Measurements from ENCODE around the gene PLPPR1. TPM values are rescaled to one million over a fixed set of nuclear protein-coding genes. Genes with fewer than 3 reads are reported as not detected.

PLPPR1 gene
- total and polyA plus RNA-seq, 9 donors, result 0.07 to 1.1 (median 0.14) TPM; not detected in 5

DNA sequence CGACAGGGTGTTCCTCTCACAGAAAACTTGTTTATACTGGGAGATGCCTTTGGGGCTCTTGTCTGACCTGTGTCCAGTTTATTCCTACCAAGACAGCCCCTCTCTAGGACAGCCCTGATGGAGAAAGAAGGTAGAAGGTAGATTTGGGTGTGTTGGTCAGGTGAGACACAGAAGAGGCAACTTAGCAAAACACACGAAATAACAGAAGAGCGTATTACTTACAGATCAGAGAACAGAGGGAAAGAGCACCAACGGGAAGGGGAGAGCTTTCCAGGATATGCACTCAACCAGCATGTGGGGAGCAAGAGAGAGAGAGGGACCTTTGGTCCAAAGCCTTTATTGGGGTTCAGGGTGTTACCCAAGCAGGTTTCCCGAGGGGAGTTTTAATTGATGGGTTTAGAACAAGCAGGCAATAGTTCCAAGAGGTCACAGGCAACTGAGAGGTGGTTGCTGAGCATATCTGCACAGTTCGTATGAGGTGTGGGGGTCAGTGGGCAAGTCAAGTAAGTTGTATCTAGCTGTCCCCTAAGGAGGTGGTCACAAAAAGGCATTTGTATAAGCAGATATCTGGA lies 324.5 kb downstream of the PLPPR1 start:
- no peaks in the 10 kb centered on the region for H3K9me3 ChIP-seq

DNA sequence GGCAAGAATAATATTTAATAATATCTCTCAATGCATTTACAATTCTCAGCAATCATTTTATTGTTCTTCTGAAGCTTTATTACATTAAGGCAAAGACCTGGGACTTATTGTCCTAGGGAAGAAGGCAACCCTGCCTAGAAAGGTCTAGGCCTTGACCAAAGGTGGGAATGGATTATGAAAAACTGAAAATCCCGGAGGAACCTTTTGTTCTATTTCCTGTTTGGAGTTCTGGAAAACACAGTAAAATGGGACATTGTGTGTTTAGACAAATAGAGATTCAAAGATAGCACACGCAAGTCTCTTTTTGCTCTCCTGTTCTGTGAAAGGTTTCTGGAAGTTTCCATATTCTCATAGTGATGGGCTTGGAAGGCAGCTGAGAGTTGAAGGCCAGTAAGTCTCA lies 325.2 kb downstream of the PLPPR1 start:
- 80 to 86% (median 84%) methylated on average over 2 of the region's 2 CpGs for WGBS, 3 donors
- no peaks in the 10 kb centered on the region for H3K36me3 ChIP-seq
- H3K9me3 ChIP-seq, result no peaks in the 10 kb centered on the region
- no peaks in the 10 kb centered on the region for H3K4me1 ChIP-seq (ENCODE audit: insufficient read depth)
- DNase-seq, result no peak
- H3K27me3 ChIP-seq, result no peaks in the 10 kb centered on the region
- no peak overlapping the region for H3K27ac ChIP-seq
- intact Hi-C loops (cut with DNase I), result no loop called here
- TF ChIP-seq POLR2A (IDR thresholded peaks at IDR 0.05), result no peak
- TF ChIP-seq, protein P1, sequence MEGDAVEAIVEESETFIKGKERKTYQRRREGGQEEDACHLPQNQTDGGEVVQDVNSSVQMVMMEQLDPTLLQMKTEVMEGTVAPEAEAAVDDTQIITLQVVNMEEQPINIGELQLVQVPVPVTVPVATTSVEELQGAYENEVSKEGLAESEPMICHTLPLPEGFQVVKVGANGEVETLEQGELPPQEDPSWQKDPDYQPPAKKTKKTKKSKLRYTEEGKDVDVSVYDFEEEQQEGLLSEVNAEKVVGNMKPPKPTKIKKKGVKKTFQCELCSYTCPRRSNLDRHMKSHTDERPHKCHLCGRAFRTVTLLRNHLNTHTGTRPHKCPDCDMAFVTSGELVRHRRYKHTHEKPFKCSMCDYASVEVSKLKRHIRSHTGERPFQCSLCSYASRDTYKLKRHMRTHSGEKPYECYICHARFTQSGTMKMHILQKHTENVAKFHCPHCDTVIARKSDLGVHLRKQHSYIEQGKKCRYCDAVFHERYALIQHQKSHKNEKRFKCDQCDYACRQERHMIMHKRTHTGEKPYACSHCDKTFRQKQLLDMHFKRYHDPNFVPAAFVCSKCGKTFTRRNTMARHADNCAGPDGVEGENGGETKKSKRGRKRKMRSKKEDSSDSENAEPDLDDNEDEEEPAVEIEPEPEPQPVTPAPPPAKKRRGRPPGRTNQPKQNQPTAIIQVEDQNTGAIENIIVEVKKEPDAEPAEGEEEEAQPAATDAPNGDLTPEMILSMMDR (IDR thresholded peaks at IDR 0.05), result no peak
- no peak for TF ChIP-seq EP300 (IDR thresholded peaks at IDR 0.05)
- H3K4me3 ChIP-seq, result no peak overlapping the region

More for the DNA sequence above, 324.5 kb downstream of the PLPPR1 start:
- DNase-seq, result no peak
- Histone ChIP-seq H3K4me1 (ENCODE audit: insufficient read depth) (no peaks in the 10 kb centered on the region), H3K4me3 (no peak overlapping the region), H3K36me3 (no peaks in the 10 kb centered on the region), H3K27me3 (no peaks in the 10 kb centered on the region), H3K27ac (no peak overlapping the region)
- intact Hi-C loops (cut with DNase I), result no loop called here
- TF ChIP-seq, protein P1 (IDR thresholded peaks at IDR 0.05), result no peak
- no peak for TF ChIP-seq EP300 (IDR thresholded peaks at IDR 0.05)
- no peak for TF ChIP-seq POLR2A (IDR thresholded peaks at IDR 0.05)
- 77 to 83% (median 80%) methylated on average over 6 of the region's 6 CpGs for WGBS, 3 donors

GRCh38 chr9:101354143-101354764 lies 325.7 kb downstream of the PLPPR1 start:
- TF ChIP-seq EP300 (IDR thresholded peaks at IDR 0.05) (no peak), POLR2A (IDR thresholded peaks at IDR 0.05) (no peak)
- TF ChIP-seq, protein P1 (IDR thresholded peaks at IDR 0.05), result no peak
- no peak for DNase-seq
- Histone ChIP-seq H3K9me3 (no peaks in the 10 kb centered on the region), H3K36me3 (no peaks in the 10 kb centered on the region), H3K27me3 (no peaks in the 10 kb centered on the region), H3K4me3 (no peak overlapping the region), H3K4me1 (ENCODE audit: insufficient read depth) (no peaks in the 10 kb centered on the region), H3K27ac (no peak overlapping the region)
- intact Hi-C loops (cut with DNase I), result no loop called here
- 84 to 90% (median 84%) methylated on average over 5 of the region's 5 CpGs for WGBS, 3 donors

GRCh38 chr9:101354765-101355708 lies 326.5 kb downstream of the PLPPR1 start:
- WGBS, 3 donors, result 78 to 79% (median 79%) methylated on average over 7 of the region's 7 CpGs
- Histone ChIP-seq H3K9me3 (no peaks in the 10 kb centered on the region), H3K27ac (no peak overlapping the region), H3K4me3 (no peak overlapping the region), H3K36me3 (no peaks in the 10 kb centered on the region), H3K27me3 (no peaks in the 10 kb centered on the region), H3K4me1 (ENCODE audit: insufficient read depth) (no peaks in the 10 kb centered on the region)
- no peak for TF ChIP-seq POLR2A (IDR thresholded peaks at IDR 0.05)
- no peak for TF ChIP-seq EP300 (IDR thresholded peaks at IDR 0.05)
- TF ChIP-seq, protein P1 (IDR thresholded peaks at IDR 0.05), result no peak
- intact Hi-C loops (cut with DNase I), result no loop called here
- DNase-seq, result no peak
